ENCODE data around the gene OR1S1.
"Not testable (repeated sequence)": the region's sequence is repeated elsewhere in the genome, so short reads cannot be mapped to it uniquely, and the experiment has no call there.

OR1S1 gene

DNA sequence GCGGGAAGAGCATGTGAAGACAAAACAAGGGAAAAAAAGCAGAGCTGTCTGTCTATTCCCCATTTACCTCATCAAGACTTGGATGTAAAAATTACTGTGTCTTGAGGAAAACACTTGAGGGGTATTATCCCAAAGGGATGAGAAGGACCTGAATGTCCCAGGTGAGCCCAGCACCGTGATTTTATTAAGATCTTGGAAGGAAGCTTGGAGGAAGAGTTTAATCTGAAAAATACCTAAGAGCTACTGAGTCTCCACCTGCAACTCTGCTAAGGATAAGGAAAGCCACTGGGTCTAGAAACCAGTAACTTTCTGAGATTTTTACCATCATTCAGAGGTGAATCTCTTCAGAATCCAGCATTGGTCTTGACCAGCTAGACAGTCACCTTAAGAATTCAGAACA is at the start of gene OR1S1:
OR1S1 (plus strand) TSS at position 301 of the 400 bp plus-strand sequence.
- DNase-seq = not testable (repeated sequence)

DNA sequence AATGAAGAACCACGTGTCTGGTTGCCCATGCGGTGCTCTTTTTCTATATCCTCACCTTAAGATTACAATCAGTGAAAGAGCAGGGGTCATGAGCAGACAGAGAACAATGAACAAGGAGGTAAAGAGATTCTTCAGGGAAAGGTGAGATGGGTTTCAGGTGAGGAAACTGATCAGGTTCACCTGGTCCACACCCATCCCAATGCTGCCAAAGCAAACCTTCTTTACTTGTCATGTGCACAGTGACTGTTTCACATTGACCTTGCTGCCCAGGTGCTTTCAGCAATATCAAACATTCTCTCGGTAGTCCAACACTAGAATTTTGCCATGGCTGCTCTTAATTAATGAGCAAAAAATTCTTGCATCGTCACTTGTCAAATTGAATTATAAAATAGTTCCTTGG is 48.1 kb upstream of the OR1S1 start:
- DNase-seq = no peak

DNA sequence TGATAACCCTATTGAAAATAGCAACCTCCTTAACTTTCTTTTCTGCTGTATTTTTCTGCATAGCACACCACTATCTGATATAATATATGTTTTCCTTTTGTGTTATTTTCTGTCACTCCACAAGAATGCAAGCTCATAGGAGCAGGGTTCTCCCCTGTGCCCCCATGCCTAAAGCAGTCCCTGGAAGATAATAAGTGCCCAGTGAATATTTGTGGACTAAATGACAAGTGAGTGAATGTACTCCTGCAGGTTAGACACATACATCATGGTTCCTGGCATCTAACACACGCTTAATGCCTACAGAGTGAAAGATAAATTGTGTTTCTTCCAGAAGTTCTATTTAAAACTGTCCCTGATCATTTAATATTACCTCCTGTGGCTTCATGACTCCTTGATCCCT is 47.5 kb upstream of the OR1S1 start:
- no peak for DNase-seq

DNA sequence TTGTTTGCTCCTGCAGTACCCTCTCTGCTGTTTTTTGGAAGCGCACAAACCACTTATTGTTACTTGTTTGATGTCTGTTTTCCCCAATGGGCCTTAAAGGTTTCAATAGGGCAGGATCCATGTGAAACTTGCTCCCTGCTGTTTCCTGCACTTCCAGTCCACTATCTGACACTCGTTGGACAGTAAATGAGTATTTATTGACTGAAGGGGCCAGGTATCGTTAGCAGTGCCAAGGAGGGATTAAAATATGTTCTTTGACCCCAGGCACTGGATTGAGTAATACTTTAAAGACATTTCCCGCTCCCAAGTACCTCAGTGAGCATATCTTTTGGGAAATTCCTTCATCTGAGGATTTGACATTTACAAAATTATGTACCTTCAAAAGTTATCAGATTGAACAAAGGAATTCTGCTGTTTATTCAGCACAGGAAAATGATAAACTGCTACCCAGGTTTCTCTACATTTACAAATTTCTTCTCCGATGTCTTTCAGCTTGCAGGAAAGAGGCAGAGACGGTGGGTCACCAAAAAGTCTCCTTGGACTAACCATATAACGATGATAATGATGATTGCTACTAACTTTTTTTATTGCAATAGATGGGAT is 46.9 kb upstream of the OR1S1 start:
- no peak for DNase-seq

DNA sequence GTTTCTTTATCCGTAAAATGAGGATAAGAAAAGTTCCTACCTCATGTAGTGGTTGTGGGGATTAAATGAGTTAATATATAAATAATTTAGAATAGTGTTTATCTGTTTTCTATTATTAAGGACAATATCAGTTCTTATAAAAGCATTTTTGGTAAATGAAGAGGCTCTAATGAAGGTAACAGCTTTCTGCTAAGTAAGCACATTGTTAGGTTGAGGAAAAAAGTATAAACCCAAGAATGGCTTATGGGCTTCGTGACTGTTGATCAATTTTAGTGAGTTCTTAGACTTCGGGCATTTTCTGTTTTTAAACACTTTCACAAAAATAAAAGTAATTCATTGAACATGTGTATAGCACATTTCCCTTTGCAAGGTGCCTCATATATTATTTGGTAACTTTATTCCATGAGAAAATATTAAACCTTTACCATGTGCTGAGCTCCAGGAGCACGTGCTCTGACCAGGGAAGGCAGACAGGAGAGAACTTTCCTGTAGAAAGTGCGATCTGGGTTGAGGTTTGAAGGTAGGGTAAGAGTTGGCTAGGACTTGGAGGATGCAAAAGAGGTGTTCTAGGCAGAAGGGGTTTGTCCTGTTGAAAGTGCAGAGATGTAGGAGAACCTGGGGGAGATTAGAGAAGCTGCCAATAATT is 35.0 kb upstream of the OR1S1 start:
- DNase-seq = no peak

DNA sequence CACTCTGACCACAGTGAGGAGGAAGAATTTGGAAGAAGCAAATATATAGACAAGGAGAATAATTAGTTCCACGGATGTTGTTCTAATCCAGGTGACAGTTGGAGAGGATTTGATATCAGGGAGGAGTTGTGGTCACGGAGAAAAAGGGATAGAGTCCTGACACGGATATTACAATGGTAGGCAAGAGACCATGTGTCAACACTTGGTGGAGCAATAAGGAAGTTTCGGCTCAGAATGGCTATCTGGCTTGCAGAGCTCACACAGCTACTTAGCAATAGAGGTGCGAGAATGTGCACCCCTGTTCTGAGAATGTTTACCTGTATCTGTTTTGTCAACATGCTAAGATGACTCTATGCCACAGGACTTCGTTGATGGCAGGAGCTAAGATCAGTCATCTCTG is 34.1 kb upstream of the OR1S1 start:
- no peak for DNase-seq

DNA sequence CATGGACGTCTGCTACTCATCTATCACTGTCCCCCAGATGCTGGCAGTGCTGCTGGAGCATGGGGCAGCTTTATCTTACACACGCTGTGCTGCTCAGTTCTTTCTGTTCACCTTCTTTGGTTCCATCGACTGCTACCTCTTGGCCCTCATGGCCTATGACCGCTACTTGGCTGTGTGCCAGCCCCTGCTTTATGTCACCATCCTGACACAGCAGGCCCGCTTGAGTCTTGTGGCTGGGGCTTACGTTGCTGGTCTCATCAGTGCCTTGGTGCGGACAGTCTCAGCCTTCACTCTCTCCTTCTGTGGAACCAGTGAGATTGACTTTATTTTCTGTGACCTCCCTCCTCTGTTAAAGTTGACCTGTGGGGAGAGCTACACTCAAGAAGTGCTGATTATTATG is 32.9 kb upstream of the OR1S1 start:
- DNase-seq = no peak

DNA sequence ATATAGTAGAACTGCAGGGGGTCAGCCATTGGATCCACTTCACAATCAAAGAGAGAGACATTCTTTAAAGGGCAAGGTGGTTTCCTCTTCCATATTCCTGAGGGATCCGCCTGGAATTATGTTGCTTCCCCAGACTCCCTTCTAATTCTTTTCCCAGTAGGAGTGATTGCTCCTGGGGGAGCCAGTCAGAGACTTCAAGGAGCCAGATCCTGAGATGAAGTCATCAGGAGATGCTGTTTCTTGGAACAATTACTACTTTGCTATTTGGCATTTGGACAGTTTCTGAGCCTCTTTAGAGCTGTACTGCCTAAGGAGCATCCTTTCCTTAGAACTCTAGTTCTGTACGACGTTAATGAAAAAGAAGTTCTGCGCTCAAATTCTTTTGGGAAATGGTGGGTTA is 25.6 kb upstream of the OR1S1 start:
- no peak for DNase-seq

DNA sequence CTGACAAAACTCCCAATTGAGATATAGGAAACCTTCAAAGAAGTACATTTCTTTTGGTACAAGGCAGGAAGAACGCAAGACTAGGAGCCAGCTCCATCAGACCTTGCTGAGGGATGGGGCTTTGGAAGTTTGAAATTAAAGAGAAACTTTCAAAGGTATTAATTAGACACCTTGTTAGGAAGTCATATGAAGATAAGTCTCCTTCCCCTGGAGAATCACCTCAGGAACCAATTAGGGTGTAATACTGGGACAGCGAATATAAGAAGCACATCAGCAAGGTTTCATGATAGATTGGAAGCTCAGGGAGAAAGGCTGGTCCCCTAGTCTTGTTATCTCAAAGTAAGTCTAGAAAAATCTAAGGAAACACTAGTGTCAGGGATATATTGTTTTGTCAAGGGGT is 23.8 kb upstream of the OR1S1 start, which contains the start of gene OR9Q2:
OR9Q2 (plus strand) TSS at position 301 of the 400 bp plus-strand sequence. CDS start 1,421 bp downstream, outside the sequence.
- DNase-seq = no peak

DNA sequence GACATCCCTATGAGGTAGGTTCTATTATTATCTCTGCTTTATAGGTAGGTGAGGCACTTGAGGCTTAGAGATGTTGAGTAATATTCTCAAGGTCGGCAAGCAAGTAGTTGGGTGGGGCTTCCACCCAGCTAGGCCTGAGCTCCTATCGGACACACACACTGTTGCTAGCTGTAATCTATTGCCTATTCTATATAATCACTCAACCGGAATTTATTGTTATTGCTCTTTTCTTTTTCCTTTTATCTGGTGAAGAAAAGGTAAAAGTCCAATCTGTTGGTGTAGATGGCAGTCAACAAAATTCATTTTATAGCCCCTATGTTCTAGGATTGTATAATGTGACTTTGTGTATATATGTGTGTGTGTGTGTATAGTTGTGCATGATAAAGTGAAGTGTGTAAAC is 20.3 kb upstream of the OR1S1 start:
- no peak for DNase-seq

DNA sequence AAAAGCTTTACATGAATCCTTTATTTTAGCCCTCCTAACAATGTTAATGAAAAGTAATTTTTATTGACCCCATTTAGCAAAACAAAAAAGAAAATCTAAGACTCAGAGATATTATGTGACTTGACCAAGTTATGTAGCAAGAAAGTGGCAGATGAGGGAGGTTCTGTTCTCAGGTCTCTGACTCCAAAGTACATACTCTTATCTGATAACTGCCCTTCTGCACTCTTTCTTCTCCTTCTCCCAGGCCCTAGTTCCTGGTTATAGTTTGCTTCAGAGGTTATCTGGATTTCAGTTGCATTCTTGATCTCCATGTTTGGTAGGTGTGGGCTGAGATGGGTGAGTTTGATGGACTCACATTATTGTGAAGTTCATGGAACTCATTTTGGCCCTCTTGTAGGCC is 19.1 kb upstream of the OR1S1 start:
- DNase-seq = no peak

DNA sequence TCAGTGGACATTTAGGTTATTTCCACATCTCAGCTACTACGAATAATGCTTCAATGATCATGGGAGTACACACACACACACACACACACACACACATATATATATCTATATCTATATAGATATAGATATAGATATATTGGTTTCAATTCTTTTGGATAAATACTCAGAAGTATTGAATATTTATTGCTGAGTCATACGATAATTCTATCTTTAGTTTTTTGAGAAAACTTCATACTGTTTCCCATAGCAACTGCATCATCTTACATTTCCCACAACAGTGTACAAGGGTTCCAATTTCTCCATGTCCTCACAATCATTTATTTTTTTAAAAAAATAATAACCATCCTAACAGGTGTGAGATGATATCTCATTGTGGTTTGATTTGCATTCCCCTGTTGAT is 16.6 kb upstream of the OR1S1 start:
- no peak for DNase-seq

DNA sequence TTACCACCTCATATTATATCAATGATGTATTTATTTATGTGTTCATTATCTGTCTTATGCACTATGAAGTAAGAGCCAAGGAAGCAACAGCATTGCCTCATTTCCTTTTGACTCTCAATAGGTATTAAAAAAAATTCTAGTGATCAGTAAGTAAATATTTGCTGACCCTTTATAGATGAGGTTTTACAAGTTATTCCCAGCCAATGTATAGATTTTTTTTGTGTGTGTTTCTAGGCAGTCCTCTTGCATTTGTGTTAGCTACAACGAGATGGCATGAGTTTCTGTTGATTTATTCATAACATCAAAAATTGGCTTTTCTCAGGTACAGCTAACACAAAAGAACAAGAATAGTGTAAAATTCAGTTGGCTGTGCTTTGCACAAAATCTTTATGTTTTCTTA is 13.2 kb upstream of the OR1S1 start:
- no peak for DNase-seq

DNA sequence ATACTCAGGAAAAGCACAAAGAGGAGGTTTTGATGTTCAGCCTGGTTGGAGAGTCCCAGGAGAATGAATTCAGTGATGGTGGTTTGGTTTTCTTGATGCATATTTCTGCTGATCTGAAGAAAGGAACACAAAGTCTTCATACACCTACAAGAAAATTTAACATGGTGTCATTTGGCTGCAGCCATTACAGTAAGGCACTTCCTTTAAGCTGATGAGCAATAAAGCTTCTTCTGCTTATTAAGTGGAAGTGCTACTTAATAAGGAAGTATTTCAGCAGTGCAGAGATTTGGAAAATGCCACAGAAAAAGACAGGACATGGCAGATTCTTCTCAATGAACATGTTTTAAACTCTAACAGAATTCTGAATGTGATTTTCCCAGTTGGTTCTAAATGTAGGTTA is 8.5 kb upstream of the OR1S1 start, which contains the start of gene OR1S2:
OR1S2 (minus strand) TSS at position 101 of the 400 bp plus-strand sequence; CDS start at position 101, 0 bp downstream.
- DNase-seq = no peak

DNA sequence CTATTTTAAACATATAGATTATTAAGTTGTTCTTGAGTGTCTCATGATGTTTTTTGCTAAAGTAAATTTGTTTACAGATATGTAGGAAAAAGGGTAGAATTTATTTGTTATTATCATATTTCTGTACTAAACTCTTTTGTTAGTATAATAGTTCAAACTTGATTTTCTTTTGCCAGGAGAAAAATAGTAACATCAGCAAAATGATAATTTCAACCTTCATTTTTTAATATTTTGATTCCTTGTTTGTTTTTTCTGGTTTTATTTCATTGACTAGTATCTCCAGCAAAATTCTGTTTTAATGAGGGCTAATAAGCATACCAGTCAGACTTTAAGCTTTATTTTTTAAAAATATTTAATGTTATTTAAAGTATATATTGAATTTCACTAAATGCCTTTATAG is 4.0 kb downstream of the OR1S1 start:
- no peak for DNase-seq

DNA sequence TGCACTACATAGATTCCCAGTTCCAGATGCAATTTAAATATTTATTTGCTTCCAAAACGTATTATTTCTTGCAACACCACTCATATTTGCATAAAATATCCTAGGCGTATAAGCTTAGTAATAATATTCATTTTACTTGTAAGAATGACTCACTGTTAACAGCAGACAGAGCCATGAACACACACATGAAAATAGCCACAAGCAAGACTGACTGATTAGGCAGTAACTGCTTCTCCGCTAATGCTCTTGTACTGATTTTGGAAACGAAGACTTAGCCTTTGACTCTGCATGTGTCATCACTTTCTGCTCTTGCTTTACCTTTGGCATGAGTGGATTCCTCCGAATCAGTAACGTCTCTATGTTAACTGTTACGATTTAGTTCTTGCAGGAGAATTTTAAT is 10.2 kb downstream of the OR1S1 start:
- no peak for DNase-seq

DNA sequence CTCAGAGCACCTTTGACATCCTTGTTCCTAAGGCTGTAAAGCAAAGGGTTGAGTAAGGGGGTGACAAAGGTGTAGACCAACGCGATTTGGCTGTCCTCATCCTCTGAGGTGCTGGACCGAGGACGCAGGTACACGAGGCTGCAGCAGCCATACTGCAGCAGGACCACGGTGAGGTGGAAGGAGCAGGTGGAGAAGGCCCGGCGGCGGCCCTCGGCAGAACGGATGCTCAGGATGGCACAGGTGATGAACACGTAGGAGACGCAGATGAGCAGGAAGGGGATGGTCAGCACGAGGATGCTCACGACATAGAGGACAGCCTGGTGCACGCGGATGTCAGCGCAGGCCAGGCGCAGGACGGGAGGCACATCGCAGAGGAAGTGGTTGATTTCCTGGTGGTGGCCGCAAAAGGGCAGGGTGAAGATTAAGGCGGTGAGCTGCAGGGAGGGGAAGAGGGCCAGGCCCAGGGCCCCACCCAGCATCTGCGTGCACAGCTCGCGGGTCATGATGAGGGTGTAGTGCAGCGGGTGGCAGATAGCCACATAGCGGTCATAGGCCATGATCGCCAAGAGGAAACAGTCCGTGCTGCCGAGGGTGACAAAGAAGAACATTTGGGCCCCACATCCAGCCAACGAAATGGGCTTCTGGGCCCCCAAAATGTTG is 15.6 kb downstream of the OR1S1 start:
- no peak for DNase-seq

DNA sequence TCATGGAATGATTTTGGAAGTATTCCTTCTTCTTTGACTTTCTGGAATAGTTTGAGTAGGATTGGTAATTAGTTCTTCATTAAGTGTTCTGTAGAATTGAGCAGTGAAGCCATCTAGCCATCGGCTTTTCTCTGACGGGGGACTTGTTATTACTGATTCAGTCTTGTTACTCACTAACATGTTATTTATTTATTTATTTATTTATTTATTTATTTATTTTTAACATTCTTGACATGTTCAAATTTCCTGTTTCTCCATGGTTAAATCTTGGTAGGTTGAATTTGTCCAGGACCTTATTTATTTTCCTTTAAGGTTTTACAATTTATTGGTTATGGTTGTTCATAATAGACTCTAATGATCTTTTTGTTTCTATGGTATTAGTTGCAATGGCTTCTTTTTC is 31.4 kb downstream of the OR1S1 start:
- DNase-seq = no peak

DNA sequence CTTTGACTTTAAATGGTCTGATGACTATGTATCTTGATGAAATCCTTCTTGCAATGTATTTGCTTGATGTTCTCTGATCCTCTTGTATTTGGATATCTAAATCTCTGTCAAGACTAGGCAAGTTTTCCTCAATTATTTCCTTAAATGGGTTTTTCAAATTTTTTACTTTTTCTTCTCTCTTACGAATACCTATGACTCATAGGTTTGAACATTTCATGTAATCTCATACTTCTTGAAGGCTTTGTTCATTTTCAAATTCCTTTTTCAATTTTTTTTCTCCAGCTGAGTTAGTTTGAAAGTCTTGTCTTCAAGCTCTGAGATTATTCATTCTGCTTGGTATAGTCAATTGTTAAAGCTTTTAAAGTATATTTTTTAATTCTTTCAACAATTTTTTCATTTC is 42.4 kb downstream of the OR1S1 start:
- no peak for DNase-seq

DNA sequence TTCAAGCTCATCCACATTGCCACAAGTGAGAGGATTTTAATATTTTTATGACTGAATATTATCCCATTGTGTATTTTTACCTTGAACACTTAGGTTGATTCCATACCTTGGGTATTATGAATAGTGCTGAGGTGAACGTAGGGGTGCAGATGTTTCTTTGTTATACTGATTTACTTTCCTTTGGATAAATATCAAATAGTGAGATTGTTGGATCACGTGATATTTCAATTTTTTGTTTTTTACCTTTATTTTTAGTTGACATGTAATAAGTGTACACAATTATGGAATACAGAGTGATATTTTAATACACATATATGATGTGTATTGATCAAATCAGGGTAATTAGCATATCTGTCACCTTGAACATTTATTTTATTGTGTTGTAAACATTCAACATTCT is 47.5 kb downstream of the OR1S1 start:
- DNase-seq = no peak
